OCI-LY1 (cell line): ENCODE data around the gene HOXA10.

ENCODE experiments used
- H2AFZ ChIP-seq: fragments of 200-600 bp; sonication (generic), shearing (Covaris generic); 2 replicates; pipeline ENCODE4 v1.6.0; 2014; ENCODE audit warnings: antibody characterized with exemption, mild to moderate bottlenecking, low read length
- H3F3A ChIP-seq: fragments of 200-600 bp; sonication (generic), shearing (Covaris generic); 2 replicates; pipeline ENCODE4 v1.6.0; 2014; ENCODE audit warnings: mild to moderate bottlenecking, antibody characterized with exemption, low read length, moderate library complexity; ENCODE audit not compliant: insufficient read depth
- H3K27ac ChIP-seq: fragments of 200-600 bp; sonication (generic); 2 replicates; pipeline ENCODE4 v1.5.1; 2014; ENCODE audit warnings: low read length, mixed run types, mild to moderate bottlenecking, low read depth; ENCODE audit not compliant: poor library complexity, severe bottlenecking
- H3K27me3 ChIP-seq: fragments of 200-600 bp; sonication (generic); 2 replicates; pipeline ENCODE4 v1.6.0; 2014; ENCODE audit warnings: antibody characterized with exemption, mild to moderate bottlenecking, low read length, moderate library complexity; ENCODE audit not compliant: insufficient read depth
- H3K36me3 ChIP-seq: fragments of 200-600 bp; sonication (generic); 2 replicates; pipeline ENCODE4 v1.6.1; 2014; ENCODE audit warnings: mild to moderate bottlenecking, antibody characterized with exemption, low read length, moderate library complexity, mixed read lengths; ENCODE audit not compliant: insufficient read depth
- H3K4me1 ChIP-seq: fragments of 200-600 bp; sonication (generic); 2 replicates; pipeline ENCODE4 v1.5.1; 2014; ENCODE audit warnings: mild to moderate bottlenecking, low read length, moderate library complexity; ENCODE audit not compliant: insufficient read depth, severe bottlenecking
- H3K4me2 ChIP-seq: fragments of 200-600 bp; sonication (generic), shearing (Covaris generic); 2 replicates; pipeline ENCODE4 v1.6.1; 2014; ENCODE audit warnings: low read length
- H3K4me3 ChIP-seq: fragments of 200-600 bp; sonication (generic); 2 replicates; pipeline ENCODE4 v1.5.1; 2014; ENCODE audit warnings: low read length, low read depth, mild to moderate bottlenecking, mixed read lengths; ENCODE audit not compliant: poor library complexity, severe bottlenecking
- H3K79me2 ChIP-seq: fragments of 200-600 bp; shearing (Covaris generic); 2 replicates; pipeline ENCODE4 v1.6.1; 2016; ENCODE audit warnings: mixed run types, low read length, mixed read lengths; ENCODE audit not compliant: insufficient read depth
- H3K9ac ChIP-seq: fragments of 200-600 bp; sonication (generic), shearing (Covaris generic); 2 replicates; pipeline ENCODE4 v1.6.1; 2014; ENCODE audit warnings: mild to moderate bottlenecking, low read length, mixed read lengths
- H3K9me2 ChIP-seq: fragments of 200-600 bp; sonication (generic), shearing (Covaris generic); 2 replicates; pipeline ENCODE4 v1.6.1; 2014; ENCODE audit warnings: low read depth, mild to moderate bottlenecking, low read length, mixed read lengths
- H3K9me3 ChIP-seq: fragments of 200-600 bp; shearing (Covaris generic); 2 replicates; pipeline ENCODE4 v1.6.1; 2014; ENCODE audit warnings: low read length, mixed read lengths
- H4K20me1 ChIP-seq: fragments of 200-600 bp; sonication (generic), shearing (Covaris generic); 2 replicates; pipeline ENCODE4 v1.6.0; 2016; ENCODE audit warnings: mild to moderate bottlenecking, low read length; ENCODE audit not compliant: insufficient read depth
- CTCF ChIP-seq: fragments of 200-600 bp; sonication (generic), shearing (Covaris generic); IDR thresholded peaks from 2 replicates; pipeline ENCODE4 v1.5.1; 2017; ENCODE audit warnings: mild to moderate bottlenecking, antibody characterized with exemption, low read length, moderate library complexity, mixed read lengths
- EZH2 ChIP-seq: fragments of 200-600 bp; sonication (generic), shearing (Covaris generic); IDR thresholded peaks from 2 replicates; pipeline ENCODE4 v1.8.0; 2017; ENCODE audit warnings: borderline replicate concordance, mixed run types, mild to moderate bottlenecking, antibody characterized with exemption, low read length, moderate library complexity, mixed read lengths

Gene HOXA10

GRCh38 chr7:27214239-27214950, 40.3 kb upstream of the HOXA10 start:
- Histone ChIP-seq H3K9ac (no peak overlapping the region), H3K9me3 (no peaks in the 10 kb centered on the region), H3K79me2 (no peaks in the 10 kb centered on the region), H3K4me2 (no peak overlapping the region), H2AFZ (no peak overlapping the region), H3K27ac (no peak overlapping the region), H3K27me3 (peaks cover 8% of the 10 kb centered on the region; the same call in 1 of the 2 replicates), H4K20me1 (no peaks in the 10 kb centered on the region), H3K9me2 (no peaks in the 10 kb centered on the region), H3K4me1 (no peaks in the 10 kb centered on the region), H3K36me3 (no peaks in the 10 kb centered on the region), H3F3A (no peaks in the 10 kb centered on the region), H3K4me3 (no peak overlapping the region)
- TF ChIP-seq EZH2 (no peak), CTCF (no peak)

DNA sequence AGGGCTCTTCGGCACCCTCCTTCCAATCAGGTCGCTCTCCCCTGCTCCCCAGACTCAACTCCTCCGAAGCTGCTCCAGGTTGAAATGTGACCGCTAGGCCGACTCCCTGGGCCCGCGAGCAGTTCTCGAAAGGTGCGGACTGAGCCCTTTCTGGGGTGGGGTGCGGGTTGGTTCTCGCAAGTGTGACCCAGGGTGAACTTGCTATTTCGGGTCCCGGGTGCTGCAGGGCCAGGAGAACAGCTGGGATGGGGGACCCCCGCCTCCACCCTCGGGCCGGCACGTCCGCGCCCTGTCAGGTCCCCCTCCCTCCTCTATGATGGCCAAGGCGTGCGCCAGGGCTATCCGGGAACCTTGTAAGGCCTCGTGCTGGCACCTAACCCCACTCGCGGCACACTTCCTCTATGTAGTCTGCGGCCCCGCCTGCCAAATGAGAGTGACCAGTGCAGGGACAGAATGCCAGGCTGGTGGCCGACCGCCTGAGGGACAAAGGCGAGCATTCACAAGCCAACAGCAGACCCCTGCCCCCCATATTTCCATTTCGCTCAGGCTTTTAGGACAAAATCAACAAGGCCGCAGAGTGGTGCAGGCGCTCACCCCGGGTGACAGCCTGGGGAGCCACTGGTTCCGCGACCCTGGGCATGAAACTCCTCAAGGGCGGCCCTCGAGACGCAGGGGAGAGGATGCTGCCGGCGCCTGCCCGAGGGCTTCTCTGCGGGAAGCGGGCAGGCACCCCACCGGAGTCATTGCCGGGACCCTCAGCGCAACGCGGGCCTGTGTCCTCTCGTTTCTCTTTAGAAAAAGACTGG, 39.5 kb upstream of the HOXA10 start:
- H3K4me1 ChIP-seq = no peaks in the 10 kb centered on the region
- H4K20me1 ChIP-seq = no peaks in the 10 kb centered on the region
- H3K9me2 ChIP-seq = no peaks in the 10 kb centered on the region
- no peaks in the 10 kb centered on the region for H3K79me2 ChIP-seq
- no peak for TF ChIP-seq EZH2
- no peak for TF ChIP-seq CTCF
- H3F3A ChIP-seq = no peaks in the 10 kb centered on the region
- no peak overlapping the region for H3K9ac ChIP-seq
- H3K36me3 ChIP-seq = no peaks in the 10 kb centered on the region
- H2AFZ ChIP-seq = no peak overlapping the region
- no peaks in the 10 kb centered on the region for H3K9me3 ChIP-seq
- H3K4me2 ChIP-seq = no peak overlapping the region
- H3K4me3 ChIP-seq = no peak overlapping the region
- peaks cover 10% of the 10 kb centered on the region for H3K27me3 ChIP-seq
- H3K27ac ChIP-seq = no peak overlapping the region

DNA sequence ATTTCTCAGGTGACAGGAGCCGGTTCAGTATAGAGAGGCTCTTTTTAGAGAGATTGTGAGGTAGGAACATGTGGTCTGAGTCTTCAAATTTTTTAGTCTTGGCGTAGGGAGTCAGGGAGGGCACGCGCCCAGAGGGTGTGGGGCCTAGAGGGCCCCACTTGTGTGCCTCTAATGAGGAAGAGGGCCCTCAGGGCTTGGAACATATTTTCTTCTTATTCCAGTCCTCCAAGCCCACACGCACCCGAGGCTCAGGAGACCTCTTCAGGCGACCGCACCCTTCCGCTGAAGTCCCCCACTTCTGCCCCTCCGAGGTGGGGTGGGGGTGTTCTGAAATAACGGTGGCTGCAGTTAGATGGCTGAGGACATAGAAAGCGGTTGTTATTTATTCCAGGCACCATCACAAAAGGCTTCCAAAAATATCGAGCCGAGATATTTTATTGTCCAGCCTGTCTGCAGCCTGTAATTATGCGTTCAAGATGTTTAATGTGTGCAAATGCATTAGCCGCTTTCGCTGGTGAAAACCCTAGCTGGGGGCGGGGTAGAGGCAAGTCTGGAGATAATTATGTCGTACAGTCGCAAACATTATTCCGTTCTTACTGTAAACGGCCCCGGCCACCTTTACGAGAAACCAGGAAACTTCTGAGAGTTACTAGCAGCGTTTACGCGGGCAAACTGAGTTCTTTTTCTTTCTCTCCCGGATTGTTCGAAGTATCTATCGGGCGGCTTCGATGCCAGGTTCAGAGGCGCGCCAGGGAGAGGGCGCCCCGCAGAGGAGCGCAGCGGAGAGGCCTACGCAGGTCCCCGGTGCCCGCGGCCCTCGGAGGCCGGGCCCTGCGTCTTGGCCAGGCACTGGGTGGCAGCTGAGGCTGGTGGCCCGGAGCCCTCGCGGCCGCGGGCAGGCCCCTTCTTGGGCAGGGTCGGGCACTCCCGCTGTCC, 38.6 kb upstream of the HOXA10 start:
- H3K9ac ChIP-seq = no peak overlapping the region
- H3F3A ChIP-seq = no peaks in the 10 kb centered on the region
- TF ChIP-seq EZH2 (no peak), CTCF (no peak)
- no peaks in the 10 kb centered on the region for H3K4me1 ChIP-seq
- no peak overlapping the region for H3K4me2 ChIP-seq
- H2AFZ ChIP-seq = no peak overlapping the region
- H3K4me3 ChIP-seq = no peak overlapping the region
- no peaks in the 10 kb centered on the region for H3K79me2 ChIP-seq
- no peaks in the 10 kb centered on the region for H3K36me3 ChIP-seq
- H3K27ac ChIP-seq = no peak overlapping the region
- no peaks in the 10 kb centered on the region for H3K9me3 ChIP-seq
- no peaks in the 10 kb centered on the region for H4K20me1 ChIP-seq
- H3K27me3 ChIP-seq = peaks cover 11% of the 10 kb centered on the region
- no peaks in the 10 kb centered on the region for H3K9me2 ChIP-seq
